SJSA1 (cell line): ENCODE measurements around the gene PSAPL1. TPM values are rescaled to one million over a fixed set of nuclear protein-coding genes. Genes with fewer than 3 reads are reported as not detected.

ENCODE experiments used
- DNase-seq, 2 experiments: peaks; one replicate each; pipeline ENCODE4 v3.0.0-alpha.2; 2015 to 2020; ENCODE audit warnings: low spot score in 2 of 2, low read depth in 1 of 2
- H3K27ac ChIP-seq: fragments of 250-450 bp; sonication (Bioruptor Pico); 2 replicates; pipeline ENCODE4 v1.5.1; 2020; ENCODE audit warnings: mild to moderate bottlenecking, moderate library complexity
- H3K27me3 ChIP-seq: fragments of 250-450 bp; sonication (Bioruptor Pico); replicated peaks from 2 replicates; pipeline ENCODE4 v1.5.1; 2020; ENCODE audit warnings: mild to moderate bottlenecking, moderate library complexity
- H3K36me3 ChIP-seq: fragments of 250-450 bp; sonication (Bioruptor Pico); 2 replicates; pipeline ENCODE4 v1.5.1; 2020; ENCODE audit warnings: mild to moderate bottlenecking
- H3K4me1 ChIP-seq: fragments of 250-450 bp; sonication (Bioruptor Pico); replicated peaks from 2 replicates; pipeline ENCODE4 v1.6.1; 2021; ENCODE audit warnings: mild to moderate bottlenecking
- H3K4me3 ChIP-seq: fragments of 250-450 bp; sonication (Bioruptor Pico); 2 replicates; pipeline ENCODE4 v1.5.1; 2020; ENCODE audit warnings: mild to moderate bottlenecking
- H3K9me3 ChIP-seq: fragments of 250-450 bp; sonication (Bioruptor Pico); replicated peaks from 2 replicates; pipeline ENCODE4 v1.5.1; 2020; ENCODE audit warnings: mild to moderate bottlenecking
- total RNA-seq: library from RNA; depleted of rRNA; stranded (reverse); fragments of >200 nt; shearing (Covaris generic); gene quantifications from 2 replicates; pipeline ENCODE4 v1.2.3, GENCODE V29; 2014; rRNA removed

The PSAPL1 gene, protein sequence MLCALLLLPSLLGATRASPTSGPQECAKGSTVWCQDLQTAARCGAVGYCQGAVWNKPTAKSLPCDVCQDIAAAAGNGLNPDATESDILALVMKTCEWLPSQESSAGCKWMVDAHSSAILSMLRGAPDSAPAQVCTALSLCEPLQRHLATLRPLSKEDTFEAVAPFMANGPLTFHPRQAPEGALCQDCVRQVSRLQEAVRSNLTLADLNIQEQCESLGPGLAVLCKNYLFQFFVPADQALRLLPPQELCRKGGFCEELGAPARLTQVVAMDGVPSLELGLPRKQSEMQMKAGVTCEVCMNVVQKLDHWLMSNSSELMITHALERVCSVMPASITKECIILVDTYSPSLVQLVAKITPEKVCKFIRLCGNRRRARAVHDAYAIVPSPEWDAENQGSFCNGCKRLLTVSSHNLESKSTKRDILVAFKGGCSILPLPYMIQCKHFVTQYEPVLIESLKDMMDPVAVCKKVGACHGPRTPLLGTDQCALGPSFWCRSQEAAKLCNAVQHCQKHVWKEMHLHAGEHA
- not detected in 2 replicates for total RNA-seq

DNA sequence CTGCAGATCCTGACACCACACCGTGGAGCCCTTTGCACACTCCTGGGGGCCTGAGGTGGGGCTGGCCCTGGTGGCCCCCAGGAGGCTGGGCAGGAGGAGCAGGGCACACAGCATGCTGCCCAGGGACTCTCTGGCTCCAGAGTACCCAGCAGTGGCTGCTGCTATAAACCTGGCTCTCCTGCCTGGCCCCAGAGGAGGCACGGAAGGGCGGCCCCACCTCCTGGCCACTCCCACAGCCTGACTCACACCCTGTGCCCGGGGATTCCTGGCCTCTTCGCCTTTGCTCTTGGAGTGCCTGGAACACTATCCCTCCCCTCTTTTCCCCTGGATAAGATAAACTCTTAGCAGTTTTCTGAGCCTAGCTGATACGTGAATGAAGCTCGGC, at the start of gene PSAPL1:
Gene PSAPL1, minus strand, starts transcription at position 165 of the 385 bp plus-strand sequence. Its CDS starts 51 bp downstream, at position 114.
- Histone ChIP-seq H3K9me3 (no peaks in the 10 kb centered on the region), H3K4me3 (no peak within 1 kb of the TSS), H3K27ac (no peak within 1 kb of the TSS), H3K4me1 (no peaks in the 10 kb centered on the region), H3K36me3 (no peaks in the 10 kb centered on the region), H3K27me3 (no peaks in the 10 kb centered on the region)
- no peak for DNase-seq

DNA sequence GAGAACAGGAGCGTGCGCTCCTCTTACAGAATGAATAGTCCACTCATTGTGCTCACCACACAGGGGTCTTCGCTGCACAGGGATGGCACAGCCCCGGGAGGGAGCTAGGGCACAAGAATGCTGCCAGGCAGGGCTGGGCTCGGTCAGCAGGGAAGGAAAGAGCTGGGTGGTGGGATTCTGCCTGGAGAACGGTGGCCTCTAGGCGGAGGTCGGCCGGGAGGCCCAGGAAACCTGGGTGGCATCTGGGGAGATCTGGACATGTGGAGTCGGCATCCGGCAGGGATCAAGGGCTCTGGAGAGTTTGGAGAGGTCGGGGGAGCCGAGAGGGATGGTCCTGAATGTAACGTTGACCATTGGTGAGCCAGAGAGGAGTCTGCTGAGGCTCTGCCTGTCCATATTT, 46.5 kb upstream of the PSAPL1 start:
- H3K27ac ChIP-seq = no peak overlapping the region

DNA sequence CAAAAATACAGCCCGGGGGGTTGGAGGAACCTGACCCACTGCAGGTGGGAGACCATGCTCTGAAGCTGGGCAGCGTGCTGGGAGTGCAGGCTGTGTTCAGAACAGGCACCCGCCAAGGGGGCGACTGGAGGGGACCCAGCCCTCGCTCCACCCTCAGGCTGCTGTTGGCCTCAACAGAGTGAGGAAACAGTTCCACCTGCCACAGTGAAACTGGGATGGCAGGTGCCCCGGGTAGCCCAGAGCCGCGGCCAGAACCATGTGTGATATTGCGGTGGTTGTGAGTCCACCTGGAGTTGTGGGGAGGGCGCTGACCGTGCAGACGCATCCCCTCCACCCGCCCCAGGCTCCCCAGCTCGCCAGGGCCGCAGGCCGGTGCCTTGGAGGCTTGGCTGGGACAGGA, 45.7 kb upstream of the PSAPL1 start:
- H3K9me3 ChIP-seq = no peaks in the 10 kb centered on the region
- no peaks in the 10 kb centered on the region for H3K4me1 ChIP-seq
- peaks cover 12% of the 10 kb centered on the region; the same call in 1 of the 2 replicates for H3K27me3 ChIP-seq
- H3K36me3 ChIP-seq = no peaks in the 10 kb centered on the region
- no peak for DNase-seq
- no peak overlapping the region for H3K27ac ChIP-seq
- no peak overlapping the region for H3K4me3 ChIP-seq

More for the DNA sequence above, 46.5 kb upstream of the PSAPL1 start:
- Histone ChIP-seq H3K9me3 (no peaks in the 10 kb centered on the region), H3K4me3 (no peak overlapping the region), H3K4me1 (no peaks in the 10 kb centered on the region), H3K27me3 (peaks cover 14% of the 10 kb centered on the region; the same call in 1 of the 2 replicates), H3K36me3 (no peaks in the 10 kb centered on the region)
- no peak for DNase-seq

DNA sequence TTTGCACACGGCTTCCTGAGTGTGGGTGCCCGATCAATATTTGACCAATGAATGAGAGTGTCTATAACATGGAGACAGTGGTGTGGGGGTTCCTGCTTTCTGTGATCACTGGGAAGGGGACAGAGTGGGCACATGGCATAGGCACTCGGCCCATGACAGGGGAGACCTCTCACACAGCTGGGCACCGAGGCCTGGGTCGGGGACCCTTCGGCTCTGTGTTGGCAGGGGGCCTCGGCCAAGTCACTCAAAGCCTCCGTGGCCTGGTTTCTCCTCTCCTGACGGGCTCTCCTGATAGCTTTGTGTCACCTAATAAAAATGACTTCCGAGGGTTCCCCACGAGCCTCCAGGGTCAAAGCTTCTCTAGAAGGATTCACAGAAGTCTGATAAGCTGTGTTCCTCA, 43.9 kb upstream of the PSAPL1 start:
- no peaks in the 10 kb centered on the region for H3K36me3 ChIP-seq
- H3K9me3 ChIP-seq = no peaks in the 10 kb centered on the region
- H3K4me3 ChIP-seq = no peak overlapping the region
- no peaks in the 10 kb centered on the region for H3K4me1 ChIP-seq
- no peaks in the 10 kb centered on the region; the same call in 1 of the 2 replicates for H3K27me3 ChIP-seq
- H3K27ac ChIP-seq = no peak overlapping the region
- DNase-seq = no peak

DNA sequence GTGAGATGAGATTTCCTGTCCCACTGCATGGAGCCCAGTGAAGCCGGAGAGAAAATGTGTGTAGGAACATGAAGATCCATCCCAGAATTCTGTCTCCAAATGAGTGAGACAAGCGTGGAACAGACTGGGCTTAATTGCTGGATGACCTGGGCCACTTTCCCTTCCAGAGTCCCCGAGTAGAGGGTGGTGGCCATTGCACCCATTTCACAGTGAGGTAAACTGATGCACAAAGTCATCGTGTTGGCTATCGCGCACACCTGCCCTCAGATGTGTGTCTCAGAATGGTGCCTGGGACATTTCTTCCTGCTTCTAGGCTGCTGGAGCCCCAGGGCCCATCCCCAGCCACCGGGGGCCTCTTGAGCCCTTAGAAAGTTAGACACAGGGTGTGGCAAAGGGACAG, 43.0 kb upstream of the PSAPL1 start:
- Histone ChIP-seq H3K4me3 (no peak overlapping the region), H3K36me3 (no peaks in the 10 kb centered on the region), H3K27ac (no peak overlapping the region), H3K9me3 (no peaks in the 10 kb centered on the region), H3K27me3 (no peaks in the 10 kb centered on the region; the same call in 1 of the 2 replicates), H3K4me1 (no peaks in the 10 kb centered on the region)
- DNase-seq = no peak

DNA sequence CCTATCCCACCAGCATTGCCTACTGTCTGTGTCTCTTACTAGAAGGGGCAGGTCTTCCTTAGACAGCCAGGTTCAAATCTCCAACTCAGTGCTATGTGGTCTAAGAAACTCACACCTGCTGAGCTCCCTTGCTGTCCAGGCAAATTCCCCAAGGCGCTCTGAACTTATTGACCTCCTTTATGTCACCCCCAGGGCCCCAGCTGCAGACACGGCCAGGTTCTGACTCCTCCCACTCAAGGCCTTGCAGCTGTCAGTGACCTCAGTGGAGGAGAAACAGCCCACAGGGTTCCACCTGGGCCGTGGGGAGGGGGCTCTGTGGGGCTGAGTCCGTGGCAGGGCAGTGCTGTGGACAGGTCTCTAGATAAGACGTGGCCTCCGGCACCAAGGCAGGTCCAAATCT, 42.1 kb upstream of the PSAPL1 start:
- H3K36me3 ChIP-seq = no peaks in the 10 kb centered on the region
- no peaks in the 10 kb centered on the region; the same call in 1 of the 2 replicates for H3K27me3 ChIP-seq
- H3K4me3 ChIP-seq = no peak overlapping the region
- DNase-seq = no peak
- H3K9me3 ChIP-seq = no peaks in the 10 kb centered on the region
- no peaks in the 10 kb centered on the region for H3K4me1 ChIP-seq
- no peak overlapping the region for H3K27ac ChIP-seq

DNA sequence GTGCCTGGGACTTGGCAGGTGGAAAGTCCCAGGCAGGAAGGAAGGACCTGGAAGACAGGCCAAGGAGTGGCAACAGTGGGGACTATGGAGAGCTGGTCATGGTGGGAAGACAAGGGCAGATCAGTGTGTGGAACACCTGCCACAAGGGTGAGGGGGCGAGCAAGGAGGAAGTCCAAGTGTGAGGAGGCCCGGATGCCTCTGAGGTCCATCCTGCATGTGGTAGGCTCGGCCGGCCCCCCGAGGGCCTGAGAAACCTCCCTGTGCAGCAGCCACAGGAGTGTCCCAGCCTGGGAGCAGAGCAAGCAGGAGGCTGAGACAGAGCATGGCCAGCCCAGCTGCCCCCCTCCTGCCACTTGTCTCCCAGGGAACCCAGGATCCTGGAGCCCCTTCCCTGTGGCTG, 40.5 kb upstream of the PSAPL1 start:
- DNase-seq = no peak
- no peaks in the 10 kb centered on the region for H3K9me3 ChIP-seq
- H3K27me3 ChIP-seq = no peaks in the 10 kb centered on the region
- no peaks in the 10 kb centered on the region for H3K4me1 ChIP-seq
- no peak overlapping the region for H3K4me3 ChIP-seq
- no peaks in the 10 kb centered on the region for H3K36me3 ChIP-seq
- H3K27ac ChIP-seq = no peak overlapping the region

DNA sequence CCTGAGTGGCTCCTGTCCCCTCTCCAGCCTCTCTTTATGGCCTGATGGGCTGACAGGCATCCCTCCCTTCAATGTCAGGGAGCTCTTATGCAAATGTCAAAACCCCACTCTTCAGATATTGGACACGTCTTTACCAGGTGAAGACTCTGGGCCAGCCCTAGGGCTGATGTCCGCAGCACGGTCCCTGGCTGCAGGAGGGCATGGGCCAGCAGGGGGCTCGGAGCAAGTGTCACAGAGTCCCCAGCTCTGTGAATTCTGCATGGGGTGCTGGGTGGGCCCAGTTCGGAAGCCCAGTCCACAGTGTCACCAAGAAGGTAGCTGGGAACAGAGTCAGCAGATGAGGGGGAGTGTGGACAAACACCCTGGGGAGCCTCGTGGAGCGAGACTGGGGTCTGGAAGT, 39.6 kb upstream of the PSAPL1 start:
- Histone ChIP-seq H3K36me3 (no peaks in the 10 kb centered on the region), H3K27me3 (no peaks in the 10 kb centered on the region), H3K9me3 (no peaks in the 10 kb centered on the region), H3K4me3 (no peak overlapping the region), H3K27ac (no peak overlapping the region), H3K4me1 (no peaks in the 10 kb centered on the region)
- no peak for DNase-seq

DNA sequence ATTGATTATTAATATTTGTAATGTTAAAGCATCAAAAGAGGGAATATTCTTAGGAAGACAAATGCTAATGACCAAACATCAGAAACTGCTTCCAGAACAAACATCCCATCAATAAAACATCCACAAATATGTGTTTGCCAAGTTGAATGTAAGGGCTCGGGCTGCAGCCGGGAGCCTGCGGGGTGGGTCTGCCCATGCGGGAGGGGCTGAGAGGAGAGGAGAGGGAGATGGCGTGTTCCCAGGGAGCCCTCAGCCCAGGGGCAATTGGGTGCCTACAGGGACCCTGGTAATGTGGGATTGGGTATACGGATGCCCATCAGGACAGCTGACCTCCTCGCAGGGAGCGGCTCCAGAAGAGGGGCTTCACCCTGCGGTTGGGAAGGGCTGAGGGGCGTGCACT, 38.4 kb upstream of the PSAPL1 start:
- DNase-seq = no peak
- Histone ChIP-seq H3K4me3 (no peak overlapping the region), H3K27ac (no peak overlapping the region), H3K4me1 (no peaks in the 10 kb centered on the region), H3K27me3 (no peaks in the 10 kb centered on the region), H3K36me3 (no peaks in the 10 kb centered on the region), H3K9me3 (no peaks in the 10 kb centered on the region)

DNA sequence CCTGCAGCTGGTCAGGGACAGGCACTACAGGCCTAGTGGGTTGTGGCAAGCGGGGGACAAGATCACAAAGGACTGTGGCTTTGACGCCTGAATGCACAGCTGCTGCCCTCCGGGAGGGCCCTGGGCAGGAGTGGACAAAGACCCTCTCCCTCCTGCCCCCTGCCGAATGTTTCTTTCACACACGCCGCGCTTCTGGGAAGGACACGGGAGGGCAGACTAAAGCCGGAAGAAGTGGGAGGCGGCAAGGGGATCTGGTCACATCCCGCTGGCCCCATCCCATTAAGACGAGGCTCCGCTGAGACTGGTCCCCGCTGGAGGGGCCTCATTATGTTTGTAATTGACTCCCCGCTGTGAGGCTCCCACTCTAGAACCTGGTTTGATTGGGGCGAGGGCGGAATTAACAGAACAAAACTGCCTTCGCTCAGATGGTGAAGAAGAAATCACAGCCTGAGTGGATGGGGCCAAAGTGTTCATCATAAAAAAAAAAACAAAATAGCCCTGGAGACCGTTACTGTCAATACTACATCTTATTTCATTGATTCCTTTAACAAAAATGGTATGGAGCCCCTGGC, 37.8 kb upstream of the PSAPL1 start:
- Histone ChIP-seq H3K4me1 (no peaks in the 10 kb centered on the region), H3K27me3 (no peaks in the 10 kb centered on the region), H3K27ac (no peak overlapping the region), H3K9me3 (no peaks in the 10 kb centered on the region), H3K36me3 (no peaks in the 10 kb centered on the region), H3K4me3 (no peak overlapping the region)
- no peak for DNase-seq

DNA sequence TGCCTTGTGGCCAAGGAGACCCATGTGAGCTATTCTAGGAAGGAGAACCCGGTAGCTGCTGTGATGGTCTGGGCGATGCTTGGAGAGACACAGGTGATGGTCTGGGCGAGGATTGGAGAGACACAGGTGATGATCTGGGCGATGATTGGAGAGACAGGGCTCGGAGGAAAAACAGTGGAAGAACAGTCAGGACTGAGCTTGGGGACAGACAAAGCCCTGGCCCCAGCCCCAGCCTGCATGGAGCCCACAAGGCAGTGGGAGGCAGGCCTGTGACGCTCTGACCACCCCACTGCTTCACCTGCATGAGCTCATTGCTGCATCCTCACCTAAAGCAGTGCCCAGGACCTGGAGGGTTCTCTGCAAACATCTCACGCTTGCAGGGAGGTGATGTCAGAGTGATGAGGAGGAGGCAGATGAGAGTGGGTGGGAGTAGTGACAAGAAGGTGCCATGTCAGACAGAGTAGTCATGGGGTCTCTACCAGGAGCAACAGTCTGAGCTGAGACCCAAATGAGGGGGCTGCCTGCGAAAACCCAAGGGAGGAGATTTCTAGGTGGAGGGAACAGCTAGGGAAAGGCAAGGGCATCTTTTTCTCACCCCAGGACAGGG, 35.9 kb upstream of the PSAPL1 start:
- no peak for DNase-seq
- no peaks in the 10 kb centered on the region for H3K4me1 ChIP-seq
- no peak overlapping the region for H3K4me3 ChIP-seq
- no peaks in the 10 kb centered on the region for H3K27me3 ChIP-seq
- H3K36me3 ChIP-seq = no peaks in the 10 kb centered on the region
- no peaks in the 10 kb centered on the region for H3K9me3 ChIP-seq
- H3K27ac ChIP-seq = no peak overlapping the region

DNA sequence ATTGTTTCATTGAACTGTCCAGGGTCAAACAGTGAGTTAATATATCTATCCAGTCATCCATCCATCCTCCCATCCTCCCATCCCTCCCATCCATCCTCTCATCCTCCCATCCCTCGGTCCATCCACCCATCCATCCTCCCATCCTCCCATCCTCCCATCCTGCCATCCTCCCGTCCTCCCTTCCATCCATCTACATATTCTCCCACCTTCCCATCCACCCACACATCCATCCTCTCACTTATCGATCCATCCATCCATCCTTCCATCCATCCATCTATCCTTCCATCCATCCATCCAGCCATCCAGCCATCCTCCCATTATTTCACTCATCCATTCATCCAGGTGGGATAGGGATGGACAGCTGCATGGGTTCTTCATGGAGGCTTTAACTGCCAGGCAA, 35.4 kb upstream of the PSAPL1 start:
- Histone ChIP-seq H3K4me1 (no peaks in the 10 kb centered on the region), H3K27ac (no peak overlapping the region), H3K36me3 (no peaks in the 10 kb centered on the region), H3K27me3 (no peaks in the 10 kb centered on the region), H3K4me3 (no peak overlapping the region), H3K9me3 (no peaks in the 10 kb centered on the region)
- DNase-seq = no peak

DNA sequence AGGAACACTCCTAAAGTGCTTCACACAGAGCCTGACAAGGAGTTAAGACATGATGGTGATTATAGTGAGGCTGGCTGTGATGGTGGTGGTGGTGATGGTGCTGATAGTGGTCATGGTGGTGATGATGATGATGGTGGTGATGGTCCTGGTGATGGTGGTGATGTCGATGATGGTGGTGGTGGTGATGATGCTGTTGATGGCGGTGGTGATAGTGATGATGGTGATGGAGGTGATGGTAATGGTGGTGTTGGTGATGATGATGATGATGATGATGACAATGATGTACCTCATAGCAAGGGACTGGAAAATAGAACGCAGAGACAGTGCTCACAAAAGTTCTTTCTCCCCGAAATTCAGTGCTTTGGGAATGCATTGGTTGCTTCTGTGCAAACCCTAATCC, 34.3 kb upstream of the PSAPL1 start:
- Histone ChIP-seq H3K4me1 (no peaks in the 10 kb centered on the region), H3K9me3 (no peaks in the 10 kb centered on the region), H3K4me3 (no peak overlapping the region), H3K27me3 (no peaks in the 10 kb centered on the region), H3K36me3 (no peaks in the 10 kb centered on the region), H3K27ac (no peak overlapping the region)
- no peak for DNase-seq

DNA sequence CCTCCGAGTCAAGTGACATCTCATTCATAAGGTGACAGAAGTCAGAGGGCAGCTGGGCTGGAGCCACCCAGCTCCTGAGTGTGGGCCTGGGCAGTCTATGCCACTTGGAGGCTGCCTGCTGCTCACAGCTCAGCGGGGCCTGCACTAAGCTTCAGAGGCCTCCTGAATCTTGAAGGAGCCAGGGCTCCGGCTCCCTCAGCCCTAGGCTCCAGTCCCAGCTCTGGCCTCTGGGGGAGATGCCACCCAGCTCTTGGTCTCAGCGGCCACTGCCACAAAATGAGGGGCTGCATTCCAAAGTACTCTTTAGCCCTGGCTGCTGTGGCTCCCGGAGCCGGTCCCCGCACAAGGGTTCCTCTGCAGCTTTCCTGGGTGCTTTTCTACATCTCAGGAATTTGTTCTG, 32.7 kb upstream of the PSAPL1 start:
- DNase-seq = no peak
- no peaks in the 10 kb centered on the region for H3K27me3 ChIP-seq
- no peak overlapping the region for H3K27ac ChIP-seq
- no peaks in the 10 kb centered on the region for H3K4me1 ChIP-seq
- no peak overlapping the region for H3K4me3 ChIP-seq
- H3K9me3 ChIP-seq = no peaks in the 10 kb centered on the region
- no peaks in the 10 kb centered on the region for H3K36me3 ChIP-seq
